ENCODE measurements around the gene OCA2.

Gene OCA2

GRCh38 chr15:28101983-28102441 is 2.9 kb upstream of the OCA2 start:
- DNase-seq = no peak

- no peak for DNase-seq
Measured at GRCh38 chr15:28101201-28101600, 2.1 kb upstream of the OCA2 start.

- DNase-seq = no peak
Measured at GRCh38 chr15:28100516-28101195, 1.5 kb upstream of the OCA2 start.

GRCh38 chr15:28099555-28100140 is 533 bp upstream of the OCA2 start:
- DNase-seq = no peak

- no peak for DNase-seq
Measured at GRCh38 chr15:28098360-28098765, 752 bp downstream of the OCA2 start.

GRCh38 chr15:28097656-28098359 is 1.3 kb downstream of the OCA2 start:
- DNase-seq = no peak

GRCh38 chr15:28096670-28097431 is 2.3 kb downstream of the OCA2 start:
- no peak for DNase-seq

- DNase-seq = no peak
Measured at GRCh38 chr15:28096411-28096669, 2.8 kb downstream of the OCA2 start.

GRCh38 chr15:28094732-28095521 is 4.2 kb downstream of the OCA2 start:
- no peak for DNase-seq

GRCh38 chr15:28093752-28094535 is 5.2 kb downstream of the OCA2 start:
- no peak for DNase-seq

- no peak for DNase-seq
Measured at GRCh38 chr15:28091313-28091712, 7.8 kb downstream of the OCA2 start.

GRCh38 chr15:28086175-28086703 is 12.9 kb downstream of the OCA2 start:
- peak; percentile 66 for DNase-seq

- no peak for DNase-seq
Measured at GRCh38 chr15:28085489-28086174, 13.5 kb downstream of the OCA2 start.

- no peak for DNase-seq
Measured at GRCh38 chr15:28084547-28084946, 14.6 kb downstream of the OCA2 start.

GRCh38 chr15:28082891-28083684 is 16.0 kb downstream of the OCA2 start:
- DNase-seq = no peak

GRCh38 chr15:28081594-28081993 is 17.5 kb downstream of the OCA2 start:
- DNase-seq = no peak

GRCh38 chr15:28080386-28080785 is 18.7 kb downstream of the OCA2 start:
- no peak for DNase-seq

GRCh38 chr15:28079313-28079969 is 19.7 kb downstream of the OCA2 start:
- no peak for DNase-seq

GRCh38 chr15:28078191-28078719 is 20.9 kb downstream of the OCA2 start:
- no peak for DNase-seq
